ENCODE data around the gene DMD.

The DMD gene

GRCh38 chrX:31449965-31450364 is 1761.4 kb downstream of the DMD start:
- H3K4me3 ChIP-seq (ENCODE audit: low read depth, low read length), result no peak overlapping the region
- DNase-seq (ENCODE audit: low read depth), result no peak
- no peak for TF ChIP-seq CTCF (IDR thresholded peaks at IDR 0.05; ENCODE audit: low read depth, low read length, missing control alignments)

- no peak overlapping the region for H3K4me3 ChIP-seq (ENCODE audit: low read depth, low read length)
- TF ChIP-seq CTCF (IDR thresholded peaks at IDR 0.05; ENCODE audit: low read depth, low read length, missing control alignments), result no peak
- DNase-seq (ENCODE audit: low read depth), result no peak
Measured at GRCh38 chrX:31449081-31449480, 1762.3 kb downstream of the DMD start.

GRCh38 chrX:31445542-31445941 is 1765.8 kb downstream of the DMD start:
- no peak for TF ChIP-seq CTCF (IDR thresholded peaks at IDR 0.05; ENCODE audit: low read depth, low read length, missing control alignments)
- H3K4me3 ChIP-seq (ENCODE audit: low read depth, low read length), result no peak overlapping the region
- DNase-seq (ENCODE audit: low read depth), result no peak

- H3K4me3 ChIP-seq (ENCODE audit: low read depth, low read length), result no peak overlapping the region
- no peak for DNase-seq (ENCODE audit: low read depth)
- TF ChIP-seq CTCF (IDR thresholded peaks at IDR 0.05; ENCODE audit: low read depth, low read length, missing control alignments), result no peak
Measured at GRCh38 chrX:31443654-31444053, 1767.7 kb downstream of the DMD start.

GRCh38 chrX:31440546-31440945 is 1770.8 kb downstream of the DMD start:
- no peak for TF ChIP-seq CTCF (IDR thresholded peaks at IDR 0.05; ENCODE audit: low read depth, low read length, missing control alignments)
- no peak for DNase-seq (ENCODE audit: low read depth)

GRCh38 chrX:31436424-31436823 is 1774.9 kb downstream of the DMD start:
- no peak for DNase-seq (ENCODE audit: low read depth)
- no peak for TF ChIP-seq CTCF (IDR thresholded peaks at IDR 0.05; ENCODE audit: low read depth, low read length, missing control alignments)
- no peak overlapping the region for H3K4me3 ChIP-seq (ENCODE audit: low read depth, low read length)

More at GRCh38 chrX:31440546-31440945, 1770.8 kb downstream of the DMD start:
- H3K4me3 ChIP-seq (ENCODE audit: low read depth, low read length), result no peak overlapping the region

GRCh38 chrX:31435592-31435991 is 1775.8 kb downstream of the DMD start:
- H3K4me3 ChIP-seq (ENCODE audit: low read depth, low read length), result no peak overlapping the region
- DNase-seq (ENCODE audit: low read depth), result no peak
- TF ChIP-seq CTCF (IDR thresholded peaks at IDR 0.05; ENCODE audit: low read depth, low read length, missing control alignments), result no peak

Data from GM12864 (cell line).